ENCODE data around the gene NDUFS1.

The NDUFS1 gene

GRCh38 chr2:206150168-206150567 is 9.1 kb downstream of the NDUFS1 start:
- Histone ChIP-seq H3K9me3 (ENCODE audit: insufficient read depth, low read depth, low read length) (no peaks in the 10 kb centered on the region), H3K79me2 (ENCODE audit: control insufficient read depth, insufficient read depth, low read length, poor library complexity) (no peaks in the 10 kb centered on the region), H3K79me1 (ENCODE audit: low read length) (no peaks in the 10 kb centered on the region), H3K27ac (ENCODE audit: low read depth, low read length) (no peak overlapping the region), H2AFZ (ENCODE audit: insufficient read depth, low read length, poor library complexity) (no peak overlapping the region), H3K4ac (ENCODE audit: low read depth, low read length) (no peak overlapping the region), H3K36me3 (ENCODE audit: control insufficient read depth in 1 of 2, insufficient read depth in 2 of 2, low read length in 2 of 2) (peaks cover 15 to 28% of the 10 kb centered on the region in 2 experiments), H4K12ac (ENCODE audit: low read depth, low read length) (no peak overlapping the region), H3K23ac (ENCODE audit: low read length) (no peak overlapping the region), H2BK12ac (ENCODE audit: low read length) (no peak overlapping the region), H3K18ac (ENCODE audit: low read length) (no peak overlapping the region), H3K9ac (ENCODE audit: low read length) (no peak overlapping the region), H3K27me3 (ENCODE audit: insufficient read depth, low read length) (no peaks in the 10 kb centered on the region), H3K4me2 (ENCODE audit: low read length) (no peak overlapping the region), H3K4me3 (ENCODE audit: low read depth, low read length) (no peak overlapping the region), H2AK5ac (ENCODE audit: low read length) (no peak overlapping the region), H2BK5ac (ENCODE audit: low read depth, low read length, poor library complexity) (no peak overlapping the region), H4K8ac (ENCODE audit: low read depth, low read length) (no peak overlapping the region), H2BK120ac (ENCODE audit: insufficient read depth, low read length, poor library complexity) (no peak overlapping the region), H3K14ac (ENCODE audit: low read length) (no peak overlapping the region), H4K91ac (ENCODE audit: low read depth, low read length) (no peak overlapping the region), H3K4me1 (ENCODE audit: control insufficient read depth in 1 of 2, insufficient read depth in 2 of 2, low read length in 2 of 2) (no peaks in the 10 kb centered on the region)
- DNase-seq, result no peak
- WGBS (ENCODE audit: extremely low coverage, insufficient coverage, insufficient read length), result no CpG with 5 or more reads among the region's 1 CpG

- Histone ChIP-seq H3K18ac (ENCODE audit: low read length) (no peak overlapping the region), H3K36me3 (ENCODE audit: control insufficient read depth in 1 of 2, insufficient read depth in 2 of 2, low read length in 2 of 2) (peaks cover 16 to 29% of the 10 kb centered on the region in 2 experiments), H3K4ac (ENCODE audit: low read depth, low read length) (no peak overlapping the region), H3K27me3 (ENCODE audit: insufficient read depth, low read length) (no peaks in the 10 kb centered on the region), H3K4me1 (ENCODE audit: control insufficient read depth in 1 of 2, insufficient read depth in 2 of 2, low read length in 2 of 2) (no peaks in the 10 kb centered on the region), H2BK5ac (ENCODE audit: low read depth, low read length, poor library complexity) (no peak overlapping the region), H4K91ac (ENCODE audit: low read depth, low read length) (no peak overlapping the region), H3K4me3 (ENCODE audit: low read depth, low read length) (no peak overlapping the region), H2AFZ (ENCODE audit: insufficient read depth, low read length, poor library complexity) (no peak overlapping the region), H3K9me3 (ENCODE audit: insufficient read depth, low read depth, low read length) (no peaks in the 10 kb centered on the region), H2BK12ac (ENCODE audit: low read length) (no peak overlapping the region), H3K27ac (ENCODE audit: low read depth, low read length) (no peak overlapping the region), H4K8ac (ENCODE audit: low read depth, low read length) (no peak overlapping the region), H3K14ac (ENCODE audit: low read length) (no peak overlapping the region), H2AK5ac (ENCODE audit: low read length) (no peak overlapping the region), H4K12ac (ENCODE audit: low read depth, low read length) (no peak overlapping the region), H3K79me1 (ENCODE audit: low read length) (no peaks in the 10 kb centered on the region), H3K23ac (ENCODE audit: low read length) (no peak overlapping the region), H2BK120ac (ENCODE audit: insufficient read depth, low read length, poor library complexity) (no peak overlapping the region), H3K79me2 (ENCODE audit: control insufficient read depth, insufficient read depth, low read length, poor library complexity) (no peaks in the 10 kb centered on the region), H3K9ac (ENCODE audit: low read length) (no peak overlapping the region), H3K4me2 (ENCODE audit: low read length) (no peak overlapping the region)
- WGBS (ENCODE audit: extremely low coverage, insufficient coverage, insufficient read length), result no CpG with 5 or more reads among the region's 1 CpG
- no peak for DNase-seq
These were observed 9.9 kb downstream of the NDUFS1 start for GRCh38 chr2:206149330-206149729.

- no peak overlapping the region for H4K8ac ChIP-seq (ENCODE audit: low read depth, low read length)
- no peak for DNase-seq
- no peaks in the 10 kb centered on the region for H3K79me1 ChIP-seq (ENCODE audit: low read length)
- H3K79me2 ChIP-seq (ENCODE audit: control insufficient read depth, insufficient read depth, low read length, poor library complexity), result no peaks in the 10 kb centered on the region
- H2BK5ac ChIP-seq (ENCODE audit: low read depth, low read length, poor library complexity), result no peak overlapping the region
- H3K23ac ChIP-seq (ENCODE audit: low read length), result no peak overlapping the region
- H3K27ac ChIP-seq (ENCODE audit: low read depth, low read length), result no peak overlapping the region
- H2AFZ ChIP-seq (ENCODE audit: insufficient read depth, low read length, poor library complexity), result no peak overlapping the region
- no peak overlapping the region for H4K91ac ChIP-seq (ENCODE audit: low read depth, low read length)
- no peak overlapping the region for H3K4me3 ChIP-seq (ENCODE audit: low read depth, low read length)
- H2BK12ac ChIP-seq (ENCODE audit: low read length), result no peak overlapping the region
- no peak overlapping the region for H2BK120ac ChIP-seq (ENCODE audit: insufficient read depth, low read length, poor library complexity)
- H3K9ac ChIP-seq (ENCODE audit: low read length), result no peak overlapping the region
- no peaks in the 10 kb centered on the region for H3K4me1 ChIP-seq (ENCODE audit: control insufficient read depth in 1 of 2, insufficient read depth in 2 of 2, low read length in 2 of 2)
- no peaks in the 10 kb centered on the region for H3K9me3 ChIP-seq (ENCODE audit: insufficient read depth, low read depth, low read length)
- peaks cover 27 to 45% of the 10 kb centered on the region in 2 experiments for H3K36me3 ChIP-seq (ENCODE audit: control insufficient read depth in 1 of 2, insufficient read depth in 2 of 2, low read length in 2 of 2)
- H3K27me3 ChIP-seq (ENCODE audit: insufficient read depth, low read length), result no peaks in the 10 kb centered on the region
- no peak overlapping the region for H3K4me2 ChIP-seq (ENCODE audit: low read length)
- no peak overlapping the region for H3K18ac ChIP-seq (ENCODE audit: low read length)
- H3K14ac ChIP-seq (ENCODE audit: low read length), result no peak overlapping the region
- H2AK5ac ChIP-seq (ENCODE audit: low read length), result no peak overlapping the region
- WGBS (ENCODE audit: extremely low coverage, insufficient coverage, insufficient read length), result no CpG with 5 or more reads among the region's 5 CpGs
- no peak overlapping the region for H3K4ac ChIP-seq (ENCODE audit: low read depth, low read length)
- no peak overlapping the region for H4K12ac ChIP-seq (ENCODE audit: low read depth, low read length)
These were observed 13.6 kb downstream of the NDUFS1 start for GRCh38 chr2:206145665-206146064.

- H3K9ac ChIP-seq (ENCODE audit: low read length), result no peak overlapping the region
- H4K91ac ChIP-seq (ENCODE audit: low read depth, low read length), result no peak overlapping the region
- H3K27me3 ChIP-seq (ENCODE audit: insufficient read depth, low read length), result no peaks in the 10 kb centered on the region
- peaks cover 33 to 48% of the 10 kb centered on the region in 2 experiments for H3K36me3 ChIP-seq (ENCODE audit: control insufficient read depth in 1 of 2, insufficient read depth in 2 of 2, low read length in 2 of 2)
- no peak overlapping the region for H3K14ac ChIP-seq (ENCODE audit: low read length)
- no peak overlapping the region for H2AK5ac ChIP-seq (ENCODE audit: low read length)
- no peak overlapping the region for H4K12ac ChIP-seq (ENCODE audit: low read depth, low read length)
- peaks cover 2% of the 10 kb centered on the region for H3K9me3 ChIP-seq (ENCODE audit: insufficient read depth, low read depth, low read length)
- no peak overlapping the region for H3K4me2 ChIP-seq (ENCODE audit: low read length)
- H3K4me3 ChIP-seq (ENCODE audit: low read depth, low read length), result no peak overlapping the region
- no peak overlapping the region for H3K4ac ChIP-seq (ENCODE audit: low read depth, low read length)
- H3K27ac ChIP-seq (ENCODE audit: low read depth, low read length), result no peak overlapping the region
- H2BK120ac ChIP-seq (ENCODE audit: insufficient read depth, low read length, poor library complexity), result no peak overlapping the region
- H4K8ac ChIP-seq (ENCODE audit: low read depth, low read length), result no peak overlapping the region
- H3K18ac ChIP-seq (ENCODE audit: low read length), result no peak overlapping the region
- no peak for DNase-seq
- no peaks in the 10 kb centered on the region for H3K79me1 ChIP-seq (ENCODE audit: low read length)
- H2AFZ ChIP-seq (ENCODE audit: insufficient read depth, low read length, poor library complexity), result no peak overlapping the region
- H3K23ac ChIP-seq (ENCODE audit: low read length), result no peak overlapping the region
- no CpG with 5 or more reads among the region's 2 CpGs for WGBS (ENCODE audit: extremely low coverage, insufficient coverage, insufficient read length)
- H3K4me1 ChIP-seq (ENCODE audit: control insufficient read depth in 1 of 2, insufficient read depth in 2 of 2, low read length in 2 of 2), result no peaks in the 10 kb centered on the region
- no peaks in the 10 kb centered on the region for H3K79me2 ChIP-seq (ENCODE audit: control insufficient read depth, insufficient read depth, low read length, poor library complexity)
- no peak overlapping the region for H2BK12ac ChIP-seq (ENCODE audit: low read length)
- no peak overlapping the region for H2BK5ac ChIP-seq (ENCODE audit: low read depth, low read length, poor library complexity)
These were observed 14.9 kb downstream of the NDUFS1 start for GRCh38 chr2:206144383-206144782.

Data from trophoblast cell (in vitro differentiated cells and primary cell).